Jurkat, Clone E6-1 (cell line): ENCODE measurements around the gene PDE6A.

Experiments
- DNase-seq: peaks from one replicate; pipeline ENCODE4 v3.0.0-alpha.2; 2011; ENCODE audit warnings: low read depth, low spot score
- H3K4me3 ChIP-seq: 2 replicates; pipeline ENCODE4 v1.5.1; 2011; ENCODE audit warnings: mild to moderate bottlenecking, low read length, control low read depth, moderate library complexity

Gene PDE6A

GRCh38 chr5:149935431-149935901, 9.1 kb downstream of the PDE6A start:
- H3K4me3 ChIP-seq: no peak overlapping the region
- no peak for DNase-seq

GRCh38 chr5:149932445-149933350, 11.9 kb downstream of the PDE6A start:
- DNase-seq: no peak
- no peak overlapping the region for H3K4me3 ChIP-seq

- no peak for DNase-seq
- no peak overlapping the region for H3K4me3 ChIP-seq
Observed at GRCh38 chr5:149931992-149932436, 12.6 kb downstream of the PDE6A start.

- no peak for DNase-seq
- no peak overlapping the region for H3K4me3 ChIP-seq
Observed at GRCh38 chr5:149930749-149931574, 13.6 kb downstream of the PDE6A start.

- H3K4me3 ChIP-seq: no peak overlapping the region
- DNase-seq: no peak
Observed at GRCh38 chr5:149930043-149930748, 14.4 kb downstream of the PDE6A start.

GRCh38 chr5:149924486-149924885, 20.1 kb downstream of the PDE6A start:
- H3K4me3 ChIP-seq: no peak overlapping the region
- no peak for DNase-seq

- H3K4me3 ChIP-seq: no peak overlapping the region
- no peak for DNase-seq
Observed at GRCh38 chr5:149922950-149923349, 21.6 kb downstream of the PDE6A start.

GRCh38 chr5:149921597-149921996, 23.0 kb downstream of the PDE6A start:
- H3K4me3 ChIP-seq: no peak overlapping the region
- DNase-seq: no peak

GRCh38 chr5:149917073-149917676, 27.4 kb downstream of the PDE6A start:
- H3K4me3 ChIP-seq: no peak overlapping the region
- no peak for DNase-seq

GRCh38 chr5:149916334-149917072, 28.1 kb downstream of the PDE6A start:
- DNase-seq: no peak
- H3K4me3 ChIP-seq: no peak overlapping the region

GRCh38 chr5:149915392-149916260, 29.0 kb downstream of the PDE6A start:
- no peak for DNase-seq
- no peak overlapping the region for H3K4me3 ChIP-seq

GRCh38 chr5:149913436-149914419, 30.9 kb downstream of the PDE6A start:
- DNase-seq: no peak
- no peak overlapping the region for H3K4me3 ChIP-seq

- no peak overlapping the region for H3K4me3 ChIP-seq
- DNase-seq: no peak
Observed at GRCh38 chr5:149912226-149912871, 32.2 kb downstream of the PDE6A start.

- H3K4me3 ChIP-seq: no peak overlapping the region
- DNase-seq: no peak
Observed at GRCh38 chr5:149911031-149911430, 33.6 kb downstream of the PDE6A start.

- no peak overlapping the region for H3K4me3 ChIP-seq
Observed at GRCh38 chr5:149907828-149908227, 36.8 kb downstream of the PDE6A start.

GRCh38 chr5:149904977-149905376, 39.6 kb downstream of the PDE6A start:
- no peak for DNase-seq
- H3K4me3 ChIP-seq: no peak overlapping the region

More at GRCh38 chr5:149907828-149908227, 36.8 kb downstream of the PDE6A start:
- DNase-seq: no peak
